AG10803 (cell line): ENCODE results near the gene CCM2.

Source experiments
- DNase-seq: peaks from one replicate; pipeline ENCODE4 v3.0.0; 2010; ENCODE audit warnings: low read depth
- H3K4me3 ChIP-seq: 2 replicates; pipeline ENCODE4 v1.5.1; 2011; ENCODE audit warnings: mild to moderate bottlenecking, low read length, control low read depth
- TF ChIP-seq, protein P1 (sequence below): conservative IDR thresholded peaks from 2 replicates; pipeline ENCODE4 v1.5.1; 2011; ENCODE audit warnings: mild to moderate bottlenecking, low read length, control low read depth, inconsistent platforms

Gene CCM2

DNA sequence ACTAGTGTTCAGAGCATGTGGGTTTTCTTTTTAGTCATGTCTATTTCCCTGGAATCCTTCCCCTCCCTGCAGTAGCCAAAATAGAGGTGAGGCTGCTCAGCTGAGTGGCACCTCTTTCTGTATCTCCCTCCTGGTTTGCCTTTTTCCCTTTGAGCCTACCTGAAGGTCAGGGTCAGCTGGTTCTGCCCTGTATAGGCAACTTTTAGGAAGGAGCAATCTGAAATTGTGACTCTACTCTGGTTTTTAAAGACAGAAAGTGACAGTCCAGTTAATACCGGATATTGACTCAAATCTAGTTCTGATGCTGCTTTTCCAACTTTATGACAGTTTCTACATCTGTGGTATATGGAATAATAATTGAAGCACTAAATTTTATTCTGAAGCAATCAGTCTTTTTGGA lies 26.0 kb downstream of the CCM2 start:
- no peak overlapping the region for H3K4me3 ChIP-seq
- DNase-seq, result no peak
- TF ChIP-seq, protein P1, sequence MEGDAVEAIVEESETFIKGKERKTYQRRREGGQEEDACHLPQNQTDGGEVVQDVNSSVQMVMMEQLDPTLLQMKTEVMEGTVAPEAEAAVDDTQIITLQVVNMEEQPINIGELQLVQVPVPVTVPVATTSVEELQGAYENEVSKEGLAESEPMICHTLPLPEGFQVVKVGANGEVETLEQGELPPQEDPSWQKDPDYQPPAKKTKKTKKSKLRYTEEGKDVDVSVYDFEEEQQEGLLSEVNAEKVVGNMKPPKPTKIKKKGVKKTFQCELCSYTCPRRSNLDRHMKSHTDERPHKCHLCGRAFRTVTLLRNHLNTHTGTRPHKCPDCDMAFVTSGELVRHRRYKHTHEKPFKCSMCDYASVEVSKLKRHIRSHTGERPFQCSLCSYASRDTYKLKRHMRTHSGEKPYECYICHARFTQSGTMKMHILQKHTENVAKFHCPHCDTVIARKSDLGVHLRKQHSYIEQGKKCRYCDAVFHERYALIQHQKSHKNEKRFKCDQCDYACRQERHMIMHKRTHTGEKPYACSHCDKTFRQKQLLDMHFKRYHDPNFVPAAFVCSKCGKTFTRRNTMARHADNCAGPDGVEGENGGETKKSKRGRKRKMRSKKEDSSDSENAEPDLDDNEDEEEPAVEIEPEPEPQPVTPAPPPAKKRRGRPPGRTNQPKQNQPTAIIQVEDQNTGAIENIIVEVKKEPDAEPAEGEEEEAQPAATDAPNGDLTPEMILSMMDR, result no peak

DNA sequence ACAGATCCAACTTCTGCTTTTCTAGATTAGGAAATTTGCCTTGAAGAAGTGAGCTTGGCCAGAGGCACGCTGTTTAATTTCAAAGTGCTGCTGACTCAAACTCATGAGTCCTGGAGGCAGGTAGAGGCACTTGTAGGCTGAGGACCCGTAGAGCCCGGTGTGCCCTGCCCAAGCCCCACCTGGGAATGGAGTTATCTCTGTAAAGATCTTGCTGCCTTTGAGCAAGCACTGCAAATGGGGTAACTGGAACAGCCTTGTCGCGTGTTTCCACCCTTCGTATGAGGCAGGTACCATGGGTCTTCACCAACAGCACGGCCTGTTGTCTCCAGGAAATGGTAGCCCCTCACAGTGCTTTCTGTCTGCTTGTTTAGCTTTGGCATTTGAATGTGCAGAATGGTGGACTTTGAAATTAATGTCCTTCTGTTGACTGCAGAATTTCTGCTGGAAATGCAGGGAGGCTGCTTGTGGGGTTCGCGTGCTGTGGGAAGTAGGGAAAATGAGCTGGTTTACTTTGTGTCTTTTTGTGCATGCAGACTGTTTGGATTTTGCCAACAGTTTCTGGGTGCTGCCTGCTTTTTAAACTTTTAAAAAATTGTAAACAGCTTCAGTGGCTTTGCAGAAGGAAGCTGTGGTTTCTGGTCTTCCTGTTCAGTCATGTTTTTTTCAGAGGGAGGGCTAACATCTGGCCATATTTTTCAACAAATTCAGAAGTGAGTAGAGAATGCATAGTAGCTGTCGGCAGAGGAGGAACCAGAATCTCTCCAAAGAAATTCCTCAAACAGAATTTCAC lies 27.2 kb downstream of the CCM2 start:
- TF ChIP-seq, protein P1, result no peak
- peak; percentile 61 for DNase-seq
- H3K4me3 ChIP-seq, result no peak overlapping the region

DNA sequence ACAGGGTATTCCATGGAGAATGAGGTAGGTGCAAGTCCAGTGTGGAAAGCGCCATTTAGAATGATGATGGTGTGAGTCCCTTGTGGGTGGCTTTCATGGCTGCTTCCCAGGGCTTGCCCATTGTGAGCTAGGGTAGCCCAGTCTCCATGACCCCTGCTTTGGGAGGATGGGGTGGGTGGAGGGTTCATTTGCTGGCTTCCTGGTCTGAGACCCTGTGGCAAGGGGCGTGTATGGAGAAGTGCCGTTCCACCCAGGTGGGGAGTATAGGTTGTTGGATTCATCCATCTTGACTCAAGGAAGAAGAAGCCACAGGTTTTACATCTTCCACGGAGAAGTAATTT lies 27.7 kb downstream of the CCM2 start:
- no peak for DNase-seq
- no peak overlapping the region for H3K4me3 ChIP-seq
- TF ChIP-seq, protein P1, result no peak

DNA sequence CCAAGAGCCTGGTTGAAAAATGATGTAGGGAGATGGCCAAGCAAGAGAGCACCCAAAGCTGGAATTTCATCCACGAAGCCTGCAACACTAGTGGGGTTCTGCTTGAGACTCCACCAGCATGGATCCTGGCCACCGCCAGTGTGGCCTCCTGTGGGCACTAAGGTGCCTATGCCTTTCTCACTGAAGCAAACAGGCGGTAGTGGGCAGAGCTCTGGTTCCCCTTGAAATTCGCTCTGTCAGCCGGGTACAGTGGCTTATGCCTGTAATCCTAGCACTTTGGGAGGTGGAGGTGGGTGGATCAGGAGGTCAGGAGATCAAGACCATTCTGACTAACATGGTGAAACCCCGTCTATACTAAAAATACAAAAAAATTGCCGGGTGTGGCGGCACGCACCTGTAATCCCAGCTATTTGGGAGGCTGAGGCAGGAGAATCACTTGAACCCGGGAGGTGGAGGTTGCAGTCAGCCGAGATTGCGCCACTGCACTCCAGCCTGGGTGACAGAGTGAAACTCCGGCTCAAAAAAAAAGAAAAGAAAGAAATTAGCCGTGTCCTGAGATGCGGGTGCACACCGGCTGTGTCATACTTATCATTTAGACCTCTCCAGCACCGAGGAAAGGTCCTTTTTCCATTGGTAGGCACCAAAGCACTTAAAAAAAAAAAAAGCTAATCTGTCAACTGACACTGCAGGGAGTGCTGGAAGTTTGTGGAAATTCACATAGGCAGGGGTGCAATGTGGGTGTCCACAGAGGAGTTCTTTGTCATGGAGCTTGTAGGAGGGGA lies 28.3 kb downstream of the CCM2 start:
- TF ChIP-seq, protein P1, result no peak
- no peak for DNase-seq
- no peak overlapping the region for H3K4me3 ChIP-seq

DNA sequence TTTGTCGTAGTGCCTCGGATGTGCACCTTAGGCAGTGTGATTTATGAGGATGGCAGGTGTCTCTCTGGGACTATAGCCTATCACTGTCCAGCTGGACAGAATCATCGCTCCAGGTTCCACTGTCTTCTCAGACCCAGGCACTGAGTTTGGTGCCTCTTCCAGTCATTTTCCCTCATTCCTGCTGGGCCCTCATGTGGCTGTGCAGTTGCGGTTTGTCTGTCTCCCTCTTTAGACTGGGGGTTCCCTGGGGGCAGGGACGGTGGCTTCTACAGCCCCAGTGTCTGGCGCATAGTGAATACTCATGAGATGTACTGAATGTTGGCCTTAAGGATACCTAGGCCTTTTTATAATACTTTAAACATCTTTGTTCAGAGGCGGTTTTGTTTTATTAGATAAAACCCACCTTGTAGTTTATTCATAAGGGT lies 28.9 kb downstream of the CCM2 start:
- DNase-seq, result no peak
- H3K4me3 ChIP-seq, result no peak overlapping the region
- TF ChIP-seq, protein P1, result no peak

DNA sequence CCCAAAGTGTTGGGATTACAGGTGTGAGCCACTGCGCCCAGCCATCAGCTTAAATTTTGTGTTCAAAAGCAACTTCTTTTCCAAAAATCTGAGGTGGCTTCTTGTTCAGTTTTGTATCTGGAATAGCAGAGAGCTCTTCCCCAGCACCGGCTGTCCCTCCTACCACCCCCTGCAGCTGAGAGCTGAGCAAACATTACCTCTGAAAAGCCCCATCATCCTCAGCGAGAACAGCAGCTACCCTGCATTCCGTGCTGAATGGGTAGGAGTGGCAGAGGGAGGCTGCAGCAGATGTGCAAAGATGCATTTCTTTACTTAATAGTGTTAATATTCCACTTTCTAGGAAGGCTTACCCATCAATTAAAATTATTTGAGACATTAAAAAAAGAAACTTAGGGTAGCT lies 31.8 kb downstream of the CCM2 start:
- DNase-seq, result no peak
- TF ChIP-seq, protein P1, result no peak
- H3K4me3 ChIP-seq, result no peak overlapping the region

DNA sequence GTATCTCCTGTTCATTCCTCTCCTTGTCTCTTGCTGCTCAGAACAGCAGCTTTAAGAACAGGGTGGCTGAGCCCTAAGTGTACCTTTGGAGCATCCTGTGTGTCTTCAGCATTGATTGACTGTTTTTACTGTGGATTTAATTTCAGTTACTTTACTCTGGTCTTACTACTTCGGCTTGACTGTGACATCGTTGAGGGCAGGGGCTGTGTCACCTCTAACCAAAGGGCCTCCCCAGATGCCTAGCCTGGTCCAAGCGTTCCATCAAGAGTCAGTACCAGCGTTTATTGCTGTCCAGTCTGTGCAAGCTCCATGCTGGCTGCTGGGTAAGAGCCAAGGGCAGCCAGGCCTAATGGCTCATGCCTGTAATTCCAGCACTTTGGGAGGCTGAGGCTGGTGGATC lies 32.4 kb downstream of the CCM2 start:
- DNase-seq, result no peak
- TF ChIP-seq, protein P1, result no peak
- H3K4me3 ChIP-seq, result no peak overlapping the region
